Astrocyte of the hippocampus (primary cell): ENCODE measurements around the gene FBXW4.
"Not testable (repeated sequence)": the region's sequence is repeated elsewhere in the genome, so short reads cannot be mapped to it uniquely, and the experiment has no call there.

Source experiments
- DNase-seq: peaks from one replicate; pipeline ENCODE4 v3.0.0; 2011; ENCODE audit warnings: low read depth, low spot score

The FBXW4 gene

GRCh38 chr10:101658975-101659374 is 36.0 kb downstream of the FBXW4 start:
- DNase-seq = no peak

GRCh38 chr10:101656890-101657289 is 38.1 kb downstream of the FBXW4 start:
- DNase-seq = no peak

GRCh38 chr10:101655570-101655969 is 39.4 kb downstream of the FBXW4 start:
- no peak for DNase-seq

- no peak for DNase-seq
Observed at GRCh38 chr10:101653536-101653935, 41.4 kb downstream of the FBXW4 start.

- no peak for DNase-seq
Observed at GRCh38 chr10:101651336-101651735, 43.6 kb downstream of the FBXW4 start.

GRCh38 chr10:101650863-101651262 is 44.1 kb downstream of the FBXW4 start:
- no peak for DNase-seq

GRCh38 chr10:101649525-101650085 is 45.4 kb downstream of the FBXW4 start:
- no peak for DNase-seq

GRCh38 chr10:101647255-101647654 is 47.7 kb downstream of the FBXW4 start:
- no peak for DNase-seq

GRCh38 chr10:101646364-101646763 is 48.6 kb downstream of the FBXW4 start:
- peak; percentile 45 for DNase-seq

- no peak for DNase-seq
Observed at GRCh38 chr10:101645659-101646058, 49.3 kb downstream of the FBXW4 start.

- DNase-seq = no peak
Observed at GRCh38 chr10:101644002-101644401, 51.0 kb downstream of the FBXW4 start.

GRCh38 chr10:101643546-101643945 is 51.4 kb downstream of the FBXW4 start:
- no peak for DNase-seq

- no peak for DNase-seq
Observed at GRCh38 chr10:101639141-101639900, 55.6 kb downstream of the FBXW4 start.

GRCh38 chr10:101633510-101633909 is 61.5 kb downstream of the FBXW4 start:
- not testable (repeated sequence) for DNase-seq

- no peak for DNase-seq
Observed at GRCh38 chr10:101631821-101632475, 63.0 kb downstream of the FBXW4 start.

- DNase-seq = no peak
Observed at GRCh38 chr10:101630633-101630920, 64.4 kb downstream of the FBXW4 start.

- DNase-seq = no peak
Observed at GRCh38 chr10:101629837-101630632, 64.9 kb downstream of the FBXW4 start.

- no peak for DNase-seq
Observed at GRCh38 chr10:101625821-101626412, 69.1 kb downstream of the FBXW4 start.

- DNase-seq = no peak
Observed at GRCh38 chr10:101624526-101625102, 70.4 kb downstream of the FBXW4 start.

- no peak for DNase-seq
Observed at GRCh38 chr10:101623528-101623927, 71.4 kb downstream of the FBXW4 start.

GRCh38 chr10:101619983-101620382 is 75.0 kb downstream of the FBXW4 start:
- no peak for DNase-seq

GRCh38 chr10:101618871-101619270 is 76.1 kb downstream of the FBXW4 start:
- DNase-seq = no peak
